Muscle layer of duodenum (tissue), 2 donors: ENCODE measurements around the gene TMEM115.

ENCODE experiments used
- H3K27ac ChIP-seq: one replicate; pipeline ENCODE4 v1.7.0; 2013; ENCODE audit warnings: mild to moderate bottlenecking, low read length
- H3K27me3 ChIP-seq: one replicate; pipeline ENCODE4 v1.7.0; 2013; ENCODE audit warnings: low read depth, mild to moderate bottlenecking, control low read depth, low read length
- H3K36me3 ChIP-seq, 2 donors: one replicate each; pipeline ENCODE4 v1.7.0; 2013; ENCODE audit warnings: low read length in 2 of 2, control low read depth in 1 of 2, mild to moderate bottlenecking in 1 of 2; ENCODE audit not compliant: insufficient read depth in 2 of 2, control insufficient read depth in 1 of 2
- H3K4me1 ChIP-seq, 2 donors: one replicate each; pipeline ENCODE4 v1.7.0; 2013; ENCODE audit warnings: low read length in 2 of 2, mild to moderate bottlenecking in 2 of 2, control low read depth in 1 of 2, moderate library complexity in 1 of 2; ENCODE audit not compliant: insufficient read depth in 2 of 2, control insufficient read depth in 1 of 2
- H3K4me3 ChIP-seq, 2 donors: one replicate each; pipeline ENCODE4 v1.7.0; 2013; ENCODE audit warnings: low read length in 2 of 2, low read depth in 1 of 2, mild to moderate bottlenecking in 1 of 2
- H3K9me3 ChIP-seq, 2 donors: one replicate each; pipeline ENCODE4 v1.7.0; 2013; ENCODE audit warnings: low read length in 2 of 2, control low read depth in 1 of 2, mild to moderate bottlenecking in 1 of 2; ENCODE audit not compliant: control insufficient read depth in 1 of 2
- donor health status: healthy.

TMEM115 gene, protein sequence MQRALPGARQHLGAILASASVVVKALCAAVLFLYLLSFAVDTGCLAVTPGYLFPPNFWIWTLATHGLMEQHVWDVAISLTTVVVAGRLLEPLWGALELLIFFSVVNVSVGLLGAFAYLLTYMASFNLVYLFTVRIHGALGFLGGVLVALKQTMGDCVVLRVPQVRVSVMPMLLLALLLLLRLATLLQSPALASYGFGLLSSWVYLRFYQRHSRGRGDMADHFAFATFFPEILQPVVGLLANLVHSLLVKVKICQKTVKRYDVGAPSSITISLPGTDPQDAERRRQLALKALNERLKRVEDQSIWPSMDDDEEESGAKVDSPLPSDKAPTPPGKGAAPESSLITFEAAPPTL

GRCh38 chr3:50358911-50359759 is at the start of gene TMEM115:
TMEM115 (minus strand) TSS chr3:50359521; CDS start chr3:50359063, 458 bp downstream.
- H3K9me3 ChIP-seq: no peaks in the 10 kb centered on the region
- peaks cover 32 to 39% of the 10 kb centered on the region in 2 donors for H3K4me1 ChIP-seq

GRCh38 chr3:50408443-50408944 is 49.2 kb upstream of the TMEM115 start:
- H3K27me3 ChIP-seq: no peaks in the 10 kb centered on the region
- no peaks in the 10 kb centered on the region for H3K9me3 ChIP-seq
- H3K4me3 ChIP-seq: no peak overlapping the region
- no peak overlapping the region for H3K27ac ChIP-seq
- no peaks in the 10 kb centered on the region for H3K36me3 ChIP-seq
- no peaks in the 10 kb centered on the region for H3K4me1 ChIP-seq

More at GRCh38 chr3:50358911-50359759, at the start of gene TMEM115:
- Histone ChIP-seq H3K27me3 (no peaks in the 10 kb centered on the region), H3K4me3 (peak within 1 kb of the TSS; percentile 83 to 99), H3K36me3 (peaks cover 23 to 25% of the 10 kb centered on the region in 2 donors), H3K27ac (peak within 1 kb of the TSS; percentile 82)

DNA sequence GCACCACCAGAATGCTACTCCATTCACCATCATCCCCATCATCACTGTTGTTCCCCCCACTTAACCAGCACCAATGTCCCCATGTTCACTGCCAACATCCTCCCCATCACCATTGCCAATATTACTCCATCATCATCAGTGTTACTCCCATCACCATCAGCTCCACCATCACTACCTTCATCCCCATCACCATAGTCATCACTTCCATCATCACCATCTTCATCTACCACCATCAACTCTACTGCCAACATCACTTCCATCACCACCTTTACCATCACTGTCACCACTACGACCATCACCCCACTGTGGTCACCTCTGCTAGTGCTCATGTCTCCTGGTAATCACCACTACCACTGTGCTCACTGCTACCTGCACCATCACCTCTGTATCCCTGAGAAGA is 47.2 kb upstream of the TMEM115 start:
- no peak overlapping the region for H3K27ac ChIP-seq
- no peaks in the 10 kb centered on the region for H3K36me3 ChIP-seq
- no peak overlapping the region for H3K4me3 ChIP-seq
- no peaks in the 10 kb centered on the region for H3K27me3 ChIP-seq
- no peaks in the 10 kb centered on the region for H3K9me3 ChIP-seq
- H3K4me1 ChIP-seq: no peaks in the 10 kb centered on the region

- H3K27me3 ChIP-seq: no peaks in the 10 kb centered on the region
- H3K9me3 ChIP-seq: no peaks in the 10 kb centered on the region
- no peaks in the 10 kb centered on the region for H3K4me1 ChIP-seq
- H3K27ac ChIP-seq: no peak overlapping the region
- no peak overlapping the region for H3K4me3 ChIP-seq
- H3K36me3 ChIP-seq: no peaks in the 10 kb centered on the region
Observed at GRCh38 chr3:50405249-50405648, 45.9 kb upstream of the TMEM115 start.

DNA sequence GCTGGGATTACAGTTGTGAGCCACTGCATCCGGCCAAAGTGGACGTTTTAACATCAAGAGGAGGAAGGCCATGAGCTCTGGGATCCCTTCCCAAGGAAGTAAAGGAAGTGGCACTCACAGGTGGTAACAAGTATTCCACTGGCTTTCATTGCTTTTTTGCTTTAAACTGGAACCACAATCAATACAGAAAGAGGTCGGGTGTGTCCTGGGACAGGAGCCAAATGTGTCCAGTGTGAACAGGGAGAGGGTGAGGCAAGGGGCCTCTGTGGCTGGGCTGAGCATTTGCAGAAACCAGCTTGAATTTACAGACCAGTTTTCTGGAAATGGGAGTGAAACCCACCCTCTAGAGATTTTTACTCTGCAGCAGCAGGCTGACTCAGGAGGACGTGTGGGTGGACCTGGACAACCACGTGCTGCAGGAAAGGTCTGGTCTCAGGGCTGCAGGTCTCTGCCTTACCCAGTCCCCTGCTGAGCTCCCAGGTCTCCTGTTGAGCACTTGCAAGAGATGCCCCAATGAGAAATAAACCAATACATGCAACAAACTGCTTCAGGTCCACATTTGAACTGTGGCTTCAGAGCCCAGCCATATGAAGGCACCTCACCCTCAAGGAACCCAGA is 42.8 kb upstream of the TMEM115 start:
- Histone ChIP-seq H3K36me3 (no peaks in the 10 kb centered on the region), H3K27ac (no peak overlapping the region), H3K4me1 (no peaks in the 10 kb centered on the region), H3K9me3 (no peaks in the 10 kb centered on the region), H3K4me3 (no peak overlapping the region), H3K27me3 (no peaks in the 10 kb centered on the region)

- H3K27ac ChIP-seq: no peak overlapping the region
- H3K36me3 ChIP-seq: no peaks in the 10 kb centered on the region
- no peaks in the 10 kb centered on the region for H3K9me3 ChIP-seq
- no peak overlapping the region for H3K4me3 ChIP-seq
- no peaks in the 10 kb centered on the region for H3K4me1 ChIP-seq
- H3K27me3 ChIP-seq: no peaks in the 10 kb centered on the region
Observed at GRCh38 chr3:50396502-50396901, 37.2 kb upstream of the TMEM115 start.

GRCh38 chr3:50395070-50395860 is 35.9 kb upstream of the TMEM115 start:
- Histone ChIP-seq H3K4me1 (peaks cover 0 to 7% of the 10 kb centered on the region in 2 donors), H3K27ac (no peak overlapping the region)

GRCh38 chr3:50393061-50393460 is 33.7 kb upstream of the TMEM115 start:
- H3K27ac ChIP-seq: no peak overlapping the region
- H3K4me3 ChIP-seq: no peak overlapping the region
- H3K4me1 ChIP-seq: peaks cover 0 to 7% of the 10 kb centered on the region in 2 donors
- H3K36me3 ChIP-seq: no peaks in the 10 kb centered on the region
- H3K9me3 ChIP-seq: no peaks in the 10 kb centered on the region
- no peaks in the 10 kb centered on the region for H3K27me3 ChIP-seq

More at GRCh38 chr3:50395070-50395860, 35.9 kb upstream of the TMEM115 start:
- Histone ChIP-seq H3K36me3 (no peaks in the 10 kb centered on the region), H3K9me3 (no peaks in the 10 kb centered on the region), H3K27me3 (no peaks in the 10 kb centered on the region), H3K4me3 (no peak overlapping the region)

GRCh38 chr3:50392101-50392715 is 32.9 kb upstream of the TMEM115 start:
- Histone ChIP-seq H3K27me3 (no peaks in the 10 kb centered on the region), H3K36me3 (no peaks in the 10 kb centered on the region), H3K4me1 (peaks cover 0 to 7% of the 10 kb centered on the region in 2 donors), H3K9me3 (no peaks in the 10 kb centered on the region), H3K4me3 (no peak overlapping the region), H3K27ac (no peak overlapping the region)

GRCh38 chr3:50390508-50391224 is 31.3 kb upstream of the TMEM115 start:
- no peak overlapping the region for H3K27ac ChIP-seq
- H3K27me3 ChIP-seq: no peaks in the 10 kb centered on the region

More at GRCh38 chr3:50390508-50391224, 31.3 kb upstream of the TMEM115 start:
- H3K4me3 ChIP-seq: no peak overlapping the region
- peaks cover 0 to 7% of the 10 kb centered on the region in 2 donors for H3K4me1 ChIP-seq
- H3K9me3 ChIP-seq: no peaks in the 10 kb centered on the region
- H3K36me3 ChIP-seq: no peaks in the 10 kb centered on the region
